Mesothelial cell of epicardium (in vitro differentiated cells): ENCODE results near the gene RPL3. TPM values are rescaled to one million over a fixed set of nuclear protein-coding genes. Genes with fewer than 3 reads are reported as not detected.

Experiments used
- DNase-seq, 2 experiments: peaks; one replicate each; pipeline ENCODE4 v3.0.0; 2021; ENCODE audit warnings: low spot score in 2 of 2; ENCODE audit not compliant: unreplicated experiment in 2 of 2
- H3K27ac Mint-ChIP-seq: 2 replicates; pipeline ENCODE4 v1.8.0; 2021; ENCODE audit warnings: mixed read lengths
- H3K27me3 Mint-ChIP-seq: 2 replicates; pipeline ENCODE4 v1.8.0; 2021; ENCODE audit warnings: low read depth, mixed read lengths
- H3K36me3 Mint-ChIP-seq: 2 replicates; pipeline ENCODE4 v1.8.0; 2021; ENCODE audit warnings: mixed read lengths
- H3K4me1 Mint-ChIP-seq: 2 replicates; pipeline ENCODE4 v1.8.0; 2021; ENCODE audit warnings: mixed read lengths
- H3K4me3 Mint-ChIP-seq: 2 replicates; pipeline ENCODE4 v1.8.0; 2021; ENCODE audit warnings: mild to moderate bottlenecking, moderate library complexity, mixed read lengths
- H3K9me3 Mint-ChIP-seq: 2 replicates; pipeline ENCODE4 v1.8.0; 2021; ENCODE audit warnings: mixed read lengths
- total RNA-seq: library from RNA; stranded (reverse); gene quantifications from 3 replicates; pipeline ENCODE4 v1.2.1, GENCODE V29; 2021
- TF ChIP-seq, protein P1 (sequence below): fragments of 200-600 bp; sonication (generic); IDR thresholded peaks from one replicate; pipeline ENCODE4 v1.5.0; 2021; ENCODE audit warnings: antibody characterized with exemption; ENCODE audit not compliant: unreplicated experiment

The RPL3 gene
- total RNA-seq, 1 donor from 2014 or later: 2,423 TPM

DNA sequence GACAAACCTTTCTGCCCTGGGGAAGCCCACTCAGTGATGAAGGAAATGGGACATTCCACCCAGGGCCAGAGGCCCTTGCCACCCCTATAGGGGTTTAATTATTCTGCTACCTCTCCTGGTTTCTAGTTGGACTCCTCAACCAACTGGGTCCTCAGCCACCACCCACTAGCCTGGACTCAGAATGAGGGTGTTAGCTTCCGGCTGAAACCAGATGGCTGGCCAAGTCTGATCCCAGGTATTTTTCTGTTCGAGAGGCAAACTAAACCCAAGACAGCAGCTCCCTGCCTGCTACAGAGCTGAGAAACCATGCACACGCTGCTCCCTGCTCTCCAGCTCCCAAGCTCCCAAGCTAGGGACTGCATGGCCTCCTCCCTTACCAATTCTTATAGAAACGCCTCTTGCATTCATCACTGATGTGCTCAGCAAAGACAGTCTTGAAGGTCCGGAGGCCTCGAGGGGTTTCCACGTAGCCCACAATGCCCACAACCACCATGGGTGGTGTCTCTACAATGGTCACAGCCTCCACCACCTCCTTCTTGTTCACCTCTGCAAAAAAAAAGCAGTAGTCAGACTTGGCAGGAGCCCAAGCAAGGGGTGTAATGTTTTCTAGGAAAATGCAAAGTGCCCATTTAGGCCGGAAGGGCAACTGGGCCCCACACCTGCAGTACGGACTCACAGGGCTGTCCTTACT lies 2.2 kb downstream of the RPL3 start:
- H3K36me3 Mint-ChIP-seq: peaks cover 37% of the 10 kb centered on the region
- peak overlapping the region; percentile 100 for H3K4me3 Mint-ChIP-seq
- no peak for DNase-seq
- H3K27me3 Mint-ChIP-seq: no peaks in the 10 kb centered on the region
- H3K9me3 Mint-ChIP-seq: no peaks in the 10 kb centered on the region
- H3K27ac Mint-ChIP-seq: peak overlapping the region; percentile 99
- TF ChIP-seq, protein P1, sequence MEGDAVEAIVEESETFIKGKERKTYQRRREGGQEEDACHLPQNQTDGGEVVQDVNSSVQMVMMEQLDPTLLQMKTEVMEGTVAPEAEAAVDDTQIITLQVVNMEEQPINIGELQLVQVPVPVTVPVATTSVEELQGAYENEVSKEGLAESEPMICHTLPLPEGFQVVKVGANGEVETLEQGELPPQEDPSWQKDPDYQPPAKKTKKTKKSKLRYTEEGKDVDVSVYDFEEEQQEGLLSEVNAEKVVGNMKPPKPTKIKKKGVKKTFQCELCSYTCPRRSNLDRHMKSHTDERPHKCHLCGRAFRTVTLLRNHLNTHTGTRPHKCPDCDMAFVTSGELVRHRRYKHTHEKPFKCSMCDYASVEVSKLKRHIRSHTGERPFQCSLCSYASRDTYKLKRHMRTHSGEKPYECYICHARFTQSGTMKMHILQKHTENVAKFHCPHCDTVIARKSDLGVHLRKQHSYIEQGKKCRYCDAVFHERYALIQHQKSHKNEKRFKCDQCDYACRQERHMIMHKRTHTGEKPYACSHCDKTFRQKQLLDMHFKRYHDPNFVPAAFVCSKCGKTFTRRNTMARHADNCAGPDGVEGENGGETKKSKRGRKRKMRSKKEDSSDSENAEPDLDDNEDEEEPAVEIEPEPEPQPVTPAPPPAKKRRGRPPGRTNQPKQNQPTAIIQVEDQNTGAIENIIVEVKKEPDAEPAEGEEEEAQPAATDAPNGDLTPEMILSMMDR: no peak
- peaks cover 35% of the 10 kb centered on the region for H3K4me1 Mint-ChIP-seq

DNA sequence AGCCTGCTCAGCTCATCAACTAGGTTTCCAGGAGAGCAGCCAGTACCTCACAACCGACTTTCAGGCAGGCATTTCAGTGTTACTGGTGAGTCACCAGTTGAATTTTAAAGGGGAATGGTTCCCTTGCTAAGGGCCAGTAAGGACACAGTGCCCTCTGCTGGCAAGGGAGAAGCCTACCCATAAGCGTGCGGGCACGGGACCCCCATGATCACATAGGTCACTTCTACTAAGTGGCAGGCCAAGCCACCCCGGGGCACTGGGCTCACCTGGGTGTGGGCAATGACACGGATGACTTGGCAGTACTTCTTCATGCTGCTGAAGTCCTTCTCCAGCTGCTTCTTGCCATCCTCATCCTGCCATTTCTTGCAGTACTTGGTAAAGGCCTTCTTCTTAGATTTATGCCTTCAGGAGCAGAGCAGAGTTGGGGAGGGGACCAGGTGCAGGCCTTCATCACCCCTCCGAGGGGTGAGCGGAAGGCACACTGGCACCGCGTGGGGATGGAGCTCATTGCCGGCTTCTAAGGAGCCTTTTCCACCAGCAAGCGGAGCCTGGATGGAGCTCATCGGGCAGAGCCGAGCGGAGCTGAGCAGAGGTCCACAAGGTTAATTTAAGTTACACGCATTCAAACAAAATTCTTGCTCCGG lies 2.9 kb downstream of the RPL3 start:
- H3K36me3 Mint-ChIP-seq: peaks cover 42% of the 10 kb centered on the region
- peaks cover 35% of the 10 kb centered on the region for H3K4me1 Mint-ChIP-seq
- DNase-seq: no peak

DNA sequence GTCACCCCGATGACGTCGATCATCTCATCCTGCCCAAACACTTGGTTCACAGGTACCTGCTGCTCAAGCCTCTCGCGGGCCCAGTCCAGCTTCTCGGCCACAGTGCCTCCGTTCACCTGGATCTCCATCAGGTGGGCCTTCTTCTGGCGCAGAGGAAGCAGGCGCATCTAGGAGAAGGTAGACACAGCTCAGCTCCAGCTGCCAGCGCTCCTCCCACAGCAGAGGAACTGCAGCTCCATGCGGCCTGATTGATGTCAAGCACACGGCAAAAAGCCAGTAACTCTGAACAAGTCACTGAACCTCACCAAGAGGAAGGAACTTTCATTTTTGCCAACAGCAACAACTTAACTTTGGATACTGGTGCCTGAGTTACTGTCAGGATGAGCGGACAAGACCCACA lies 4.0 kb downstream of the RPL3 start:
- Mint-ChIP-seq H3K36me3 (peaks cover 44% of the 10 kb centered on the region), H3K4me3 (no peak overlapping the region), H3K27me3 (no peaks in the 10 kb centered on the region), H3K27ac (peak overlapping the region; percentile 73), H3K4me1 (peaks cover 35% of the 10 kb centered on the region), H3K9me3 (no peaks in the 10 kb centered on the region)
- DNase-seq: no peak
- TF ChIP-seq, protein P1: no peak

More for the DNA sequence above, 2.9 kb downstream of the RPL3 start:
- no peaks in the 10 kb centered on the region for H3K9me3 Mint-ChIP-seq
- TF ChIP-seq, protein P1: peak; percentile 68
- peak overlapping the region; percentile 100 for H3K4me3 Mint-ChIP-seq
- H3K27me3 Mint-ChIP-seq: no peaks in the 10 kb centered on the region
- H3K27ac Mint-ChIP-seq: peak overlapping the region; percentile 99

GRCh38 chr22:39314251-39314971 lies 5.0 kb downstream of the RPL3 start:
- no peaks in the 10 kb centered on the region for H3K27me3 Mint-ChIP-seq
- H3K9me3 Mint-ChIP-seq: no peaks in the 10 kb centered on the region
- H3K36me3 Mint-ChIP-seq: peaks cover 44% of the 10 kb centered on the region
- H3K4me3 Mint-ChIP-seq: no peak overlapping the region
- TF ChIP-seq, protein P1: no peak
- no peak overlapping the region for H3K27ac Mint-ChIP-seq
- peaks cover 41% of the 10 kb centered on the region for H3K4me1 Mint-ChIP-seq
- no peak for DNase-seq

GRCh38 chr22:39313258-39314001 lies 6.0 kb downstream of the RPL3 start:
- TF ChIP-seq, protein P1: no peak
- H3K9me3 Mint-ChIP-seq: no peaks in the 10 kb centered on the region
- no peaks in the 10 kb centered on the region for H3K27me3 Mint-ChIP-seq
- DNase-seq: no peak
- H3K4me1 Mint-ChIP-seq: peaks cover 48% of the 10 kb centered on the region
- peak overlapping the region; percentile 59 for H3K27ac Mint-ChIP-seq
- no peak overlapping the region for H3K4me3 Mint-ChIP-seq
- peaks cover 43% of the 10 kb centered on the region for H3K36me3 Mint-ChIP-seq
